HT-29 (cell line): Measurements from ENCODE around the gene PTPRD. TPM values are rescaled to one million over a fixed set of nuclear protein-coding genes. Genes with fewer than 3 reads are reported as not detected.

ENCODE experiments used
- DNase-seq: peaks from one replicate; pipeline ENCODE4 v3.0.0-alpha.2; 2015; ENCODE audit warnings: low spot score
- total RNA-seq: library from RNA; depleted of rRNA; stranded (reverse); fragments of >200 nt; shearing (Covaris generic); gene quantifications from 2 replicates; pipeline ENCODE4 v1.2.3, GENCODE V29; 2014

PTPRD gene
- total RNA-seq, 1 experiment from 2014 or later, result not detected

- DNase-seq, result no peak
Measured at GRCh38 chr9:8456344-8456743, 2156.5 kb downstream of the PTPRD start.

- DNase-seq, result no peak
Measured at GRCh38 chr9:8450810-8451545, 2161.8 kb downstream of the PTPRD start.

GRCh38 chr9:8448226-8448625 is 2164.6 kb downstream of the PTPRD start:
- DNase-seq, result no peak

- no peak for DNase-seq
Measured at GRCh38 chr9:8447601-8448000, 2165.2 kb downstream of the PTPRD start.

- no peak for DNase-seq
Measured at GRCh38 chr9:8437876-8438275, 2174.9 kb downstream of the PTPRD start.

GRCh38 chr9:8437259-8437658 is 2175.5 kb downstream of the PTPRD start:
- no peak for DNase-seq

GRCh38 chr9:8436786-8437185 is 2176.0 kb downstream of the PTPRD start:
- no peak for DNase-seq

GRCh38 chr9:8434621-8435020 is 2178.2 kb downstream of the PTPRD start:
- no peak for DNase-seq

- DNase-seq, result no peak
Measured at GRCh38 chr9:8432224-8432623, 2180.6 kb downstream of the PTPRD start.

- DNase-seq, result no peak
Measured at GRCh38 chr9:8431505-8431904, 2181.3 kb downstream of the PTPRD start.

GRCh38 chr9:8430945-8431344 is 2181.9 kb downstream of the PTPRD start:
- no peak for DNase-seq

- no peak for DNase-seq
Measured at GRCh38 chr9:8429768-8430167, 2183.0 kb downstream of the PTPRD start.

GRCh38 chr9:8429157-8429556 is 2183.6 kb downstream of the PTPRD start:
- DNase-seq, result no peak

- DNase-seq, result no peak
Measured at GRCh38 chr9:8428389-8428788, 2184.4 kb downstream of the PTPRD start.

GRCh38 chr9:8424786-8425410 is 2187.9 kb downstream of the PTPRD start:
- DNase-seq, result no peak

GRCh38 chr9:8420416-8420815 is 2192.4 kb downstream of the PTPRD start:
- DNase-seq, result no peak

- DNase-seq, result no peak
Measured at GRCh38 chr9:8419596-8420275, 2193.1 kb downstream of the PTPRD start.

GRCh38 chr9:8417341-8417740 is 2195.5 kb downstream of the PTPRD start:
- DNase-seq, result no peak

- no peak for DNase-seq
Measured at GRCh38 chr9:8412327-8412726, 2200.5 kb downstream of the PTPRD start.

GRCh38 chr9:8408575-8409190 is 2204.1 kb downstream of the PTPRD start:
- DNase-seq, result no peak

GRCh38 chr9:8401961-8402705 is 2210.7 kb downstream of the PTPRD start:
- no peak for DNase-seq

- DNase-seq, result no peak
Measured at GRCh38 chr9:8400378-8400777, 2212.4 kb downstream of the PTPRD start.
